Urothelium cell line (cell line): ENCODE measurements around the gene TTC33.
"Not testable (repeated sequence)": the region's sequence is repeated elsewhere in the genome, so short reads cannot be mapped to it uniquely, and the experiment has no call there.

ENCODE experiments used
- DNase-seq: peaks from one replicate; pipeline ENCODE4 v3.0.0; 2011; ENCODE audit warnings: low spot score, mixed read lengths
- FAIRE-seq: peaks from 2 replicates; lab custom pipeline; 2011; peaks lifted over from hg19 to GRCh38; lab: Jason Lieb, UNC

Gene TTC33

GRCh38 chr5:40722497-40722911, 33.3 kb downstream of the TTC33 start:
- DNase-seq, FAIRE-seq: not testable (repeated sequence)

DNA sequence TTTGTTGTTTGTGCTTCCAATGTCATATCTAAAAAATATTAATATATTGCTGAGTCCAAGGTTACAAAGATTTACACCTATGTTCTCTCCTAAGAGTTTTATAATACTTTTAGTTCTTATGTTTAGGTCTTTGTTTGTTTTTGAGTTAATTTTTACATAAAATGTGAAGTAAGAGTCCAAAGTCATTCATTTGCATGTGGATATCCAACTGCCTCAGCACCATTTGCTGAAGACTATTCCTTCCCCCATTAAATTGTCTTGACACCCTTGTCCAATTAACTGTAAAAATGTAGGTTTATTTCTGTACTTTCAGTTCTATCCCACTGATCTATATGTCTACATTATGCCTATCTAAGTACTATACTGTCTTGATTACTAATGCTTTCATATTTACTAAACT, 35.7 kb downstream of the TTC33 start:
- FAIRE-seq: no peak
- DNase-seq: no peak

- FAIRE-seq (peak; percentile 9), DNase-seq (no peak)
These were observed 38.5 kb downstream of the TTC33 start for GRCh38 chr5:40717281-40717680.

GRCh38 chr5:40716590-40716989, 39.2 kb downstream of the TTC33 start:
- DNase-seq (no peak), FAIRE-seq (no peak)

- FAIRE-seq (no peak), DNase-seq (peak; percentile 35)
These were observed 39.8 kb downstream of the TTC33 start for GRCh38 chr5:40716000-40716399.

DNA sequence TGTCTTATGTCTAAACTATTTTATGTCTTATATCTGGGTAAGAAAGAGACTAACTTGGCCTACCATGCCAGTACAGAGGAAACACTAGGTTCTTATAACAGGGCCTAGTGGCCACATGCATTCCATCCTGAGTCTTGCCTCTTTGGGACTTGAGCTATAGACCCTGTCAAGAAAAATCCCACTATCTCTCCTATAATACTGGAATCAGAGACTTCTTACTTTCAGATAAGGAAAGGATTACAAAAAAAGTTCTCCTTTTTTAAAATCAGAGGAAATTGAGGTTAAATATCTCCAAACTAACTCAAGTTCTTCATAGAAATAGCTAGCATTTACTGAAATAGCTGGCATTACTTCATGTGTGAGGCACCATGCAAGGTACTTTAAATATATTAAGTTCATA, 41.8 kb downstream of the TTC33 start:
- DNase-seq (no peak), FAIRE-seq (no peak)

DNA sequence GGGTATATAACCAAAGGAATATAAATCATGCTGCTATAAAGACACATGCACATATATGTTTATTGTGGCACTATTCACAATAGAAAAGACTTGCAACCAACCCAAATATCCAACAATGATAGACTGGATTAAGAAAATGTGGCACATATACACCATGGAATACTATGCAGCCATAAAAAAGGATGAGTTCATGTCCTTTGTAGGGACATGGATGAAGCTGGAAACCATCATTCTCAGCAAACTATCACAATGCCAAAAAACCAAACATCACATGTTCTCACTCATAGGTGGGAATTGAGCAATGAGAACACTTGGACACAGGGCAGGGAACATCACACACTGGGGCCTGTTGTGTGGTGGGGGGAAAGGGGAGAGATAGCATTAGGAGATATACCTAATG, 45.2 kb downstream of the TTC33 start:
- DNase-seq, FAIRE-seq: not testable (repeated sequence)

DNA sequence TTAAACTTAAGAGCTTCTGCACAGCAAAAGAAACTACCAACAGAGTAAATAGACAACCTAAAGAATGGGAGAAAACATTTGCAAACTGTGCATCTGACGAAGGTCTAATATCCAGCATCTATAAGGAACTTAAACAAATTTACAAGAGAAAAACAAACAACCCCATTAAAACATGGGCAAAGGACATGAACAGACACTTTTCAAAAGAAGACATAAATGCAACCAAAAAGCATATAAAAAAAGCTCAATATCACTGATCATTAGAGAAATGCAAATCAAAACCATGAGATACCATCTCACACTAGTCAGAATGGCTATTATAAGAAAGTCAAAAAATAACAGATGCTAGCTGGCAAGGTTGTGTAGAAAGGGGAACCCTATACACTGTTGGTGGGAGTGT, 50.3 kb downstream of the TTC33 start:
- DNase-seq, FAIRE-seq: not testable (repeated sequence)

GRCh38 chr5:40702027-40702426, 53.7 kb downstream of the TTC33 start:
- not testable (repeated sequence) for DNase-seq, FAIRE-seq

- FAIRE-seq (no peak), DNase-seq (no peak)
These were observed 55.5 kb downstream of the TTC33 start for GRCh38 chr5:40700116-40700782.

- FAIRE-seq: no peak
These were observed 61.3 kb downstream of the TTC33 start for GRCh38 chr5:40694433-40694832.

GRCh38 chr5:40691894-40692293, 63.9 kb downstream of the TTC33 start:
- FAIRE-seq: no peak

More at GRCh38 chr5:40694433-40694832, 61.3 kb downstream of the TTC33 start:
- DNase-seq: no peak

GRCh38 chr5:40690267-40690666, 65.5 kb downstream of the TTC33 start:
- FAIRE-seq (no peak), DNase-seq (no peak)

More at GRCh38 chr5:40691894-40692293, 63.9 kb downstream of the TTC33 start:
- DNase-seq: no peak

- DNase-seq: peak; percentile 85
- peak; percentile 86 for FAIRE-seq
These were observed 66.3 kb downstream of the TTC33 start for GRCh38 chr5:40689438-40689837.

DNA sequence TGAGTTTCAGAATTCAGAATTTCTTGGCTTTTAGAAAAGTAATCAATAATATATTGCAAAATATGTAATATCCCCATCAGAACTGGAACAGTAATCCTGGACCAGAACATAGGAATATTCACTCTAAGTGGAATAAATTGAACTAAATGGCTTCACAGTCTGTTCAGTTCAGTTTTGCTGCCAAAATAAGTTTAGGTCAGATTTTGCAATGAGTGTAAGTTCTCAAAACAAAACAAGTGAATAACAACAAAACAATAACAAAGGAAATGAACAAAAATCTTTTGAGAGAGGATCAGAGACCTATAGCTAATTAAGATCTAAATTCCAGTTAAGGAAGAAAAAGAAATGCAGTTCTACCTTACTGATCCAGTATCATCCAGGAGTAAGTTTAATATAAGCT, 66.8 kb downstream of the TTC33 start:
- no peak for FAIRE-seq
- DNase-seq: no peak

- DNase-seq (peak; percentile 78), FAIRE-seq (no peak)
These were observed 67.5 kb downstream of the TTC33 start for GRCh38 chr5:40688127-40688761.

GRCh38 chr5:40687321-40687720, 68.4 kb downstream of the TTC33 start:
- no peak for FAIRE-seq

GRCh38 chr5:40685976-40686486, 69.7 kb downstream of the TTC33 start:
- FAIRE-seq: no peak
- DNase-seq: no peak

More at GRCh38 chr5:40687321-40687720, 68.4 kb downstream of the TTC33 start:
- DNase-seq: no peak

DNA sequence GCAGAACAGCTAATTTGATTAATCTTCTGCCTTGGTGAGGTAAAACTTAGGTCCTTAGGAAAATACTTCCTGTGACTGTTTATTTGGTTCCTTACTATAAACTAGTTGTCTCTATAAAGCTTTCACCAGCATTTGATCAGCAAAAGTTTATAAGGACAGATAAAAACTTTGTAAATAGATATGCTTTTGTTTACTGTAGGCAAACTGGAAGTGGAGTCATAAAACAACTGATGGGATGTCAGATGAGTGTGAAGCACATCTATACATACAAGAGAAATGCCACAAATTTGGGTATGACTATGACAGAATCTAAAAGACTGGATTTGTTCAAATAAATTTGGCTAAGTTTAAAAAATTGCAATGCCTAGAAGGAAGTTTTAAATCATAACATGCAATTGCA, 70.6 kb downstream of the TTC33 start:
- DNase-seq (no peak), FAIRE-seq (no peak)

DNA sequence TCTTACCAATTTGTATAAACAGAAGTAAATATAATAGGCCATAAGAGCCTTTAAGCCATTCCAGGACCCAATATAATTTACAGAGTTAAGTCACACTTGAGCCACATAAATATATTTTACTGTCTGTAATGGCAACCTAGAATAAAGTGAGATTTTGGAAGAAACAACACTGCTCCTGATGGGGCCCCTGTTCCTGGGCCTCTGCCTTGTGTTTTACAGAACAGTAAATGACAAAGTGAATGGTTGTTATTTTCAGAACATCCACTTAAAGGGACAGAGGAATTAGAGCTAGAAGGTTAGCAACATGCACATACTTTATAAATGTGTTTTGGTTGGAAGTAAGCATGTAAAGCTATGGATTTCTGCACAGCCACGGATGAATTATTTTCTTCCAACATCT, 72.5 kb downstream of the TTC33 start:
- DNase-seq: no peak

DNA sequence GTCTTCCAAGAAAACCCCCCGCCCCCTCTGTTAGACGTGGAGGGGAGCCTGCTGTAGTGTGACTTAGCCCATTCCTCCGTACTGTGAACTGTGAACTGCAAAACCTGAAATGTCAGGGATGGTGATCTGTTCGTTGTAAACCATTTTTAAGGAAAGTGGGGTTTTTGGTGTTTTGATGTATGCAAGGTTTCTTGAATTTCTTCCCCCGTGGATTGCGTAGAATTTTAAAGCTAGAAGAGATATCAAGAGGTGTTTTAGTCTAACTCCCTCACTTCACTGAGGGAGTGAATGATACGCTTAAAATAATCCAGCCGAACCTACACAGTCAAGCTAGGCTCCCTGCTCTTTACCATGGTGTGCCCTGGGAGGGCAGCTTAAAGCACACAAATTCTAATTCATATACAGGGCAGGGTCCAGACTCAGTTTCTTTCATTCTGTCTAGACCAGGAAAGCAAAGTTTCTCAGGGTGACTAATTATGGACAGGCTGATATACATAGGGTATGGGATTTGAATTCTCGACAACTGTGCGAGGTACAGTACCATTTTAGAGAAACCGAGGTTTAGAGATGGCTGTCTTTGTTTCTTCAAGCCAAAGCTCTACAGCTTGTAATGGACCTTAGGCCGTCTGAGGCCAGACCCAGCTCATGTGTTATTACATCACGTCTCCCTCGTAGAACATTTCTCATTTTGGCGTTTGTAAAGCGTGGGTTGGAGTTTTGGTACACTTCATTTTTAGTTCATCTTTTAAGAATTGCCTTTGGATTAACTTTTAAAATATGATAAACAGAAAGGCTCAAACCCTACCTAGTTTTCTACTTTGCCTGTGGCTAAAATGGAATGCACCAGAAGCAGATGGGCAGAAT, 73.4 kb downstream of the TTC33 start:
- no peak for FAIRE-seq

More for the DNA sequence above, 72.5 kb downstream of the TTC33 start:
- no peak for FAIRE-seq

More for the DNA sequence above, 73.4 kb downstream of the TTC33 start:
- DNase-seq: no peak
